Stimulated activated CD4-positive, alpha-beta T cell treated with anti-CD3 and anti-CD28 coated beads, Interleukin-4, amount 100 ng/mL, for 24 hours (primary cell): Measurements from ENCODE around the gene NOXO1.
"Not testable (repeated sequence)": the region's sequence is repeated elsewhere in the genome, so short reads cannot be mapped to it uniquely, and the experiment has no call there.

Experiments
- DNase-seq: peaks from one replicate; pipeline ENCODE4 v3.0.0-alpha.2; 2020

Gene NOXO1

GRCh38 chr16:1981398-1981836 is at the start of gene NOXO1:
NOXO1 (minus strand) TSS chr16:1981469; CDS start chr16:1981179, 290 bp downstream.
- DNase-seq: no peak

- DNase-seq: no peak
Observed at GRCh38 chr16:2030036-2030435, 48.8 kb upstream of the NOXO1 start.

- DNase-seq: no peak
Observed at GRCh38 chr16:2029350-2029749, 48.1 kb upstream of the NOXO1 start.

GRCh38 chr16:2028620-2029220 is 47.5 kb upstream of the NOXO1 start:
- no peak for DNase-seq

- no peak for DNase-seq
Observed at GRCh38 chr16:2028146-2028545, 46.9 kb upstream of the NOXO1 start.

GRCh38 chr16:2027024-2028010 is 46.0 kb upstream of the NOXO1 start:
- DNase-seq: no peak

- no peak for DNase-seq
Observed at GRCh38 chr16:2026461-2027023, 45.3 kb upstream of the NOXO1 start, which contains the start of gene NHERF2. NHERF2 (plus strand) TSS chr16:2026902; CDS start chr16:2027006, 104 bp downstream.

GRCh38 chr16:2025878-2026460 is 44.7 kb upstream of the NOXO1 start:
- DNase-seq: no peak

- DNase-seq: no peak
Observed at GRCh38 chr16:2025251-2025650, 44.0 kb upstream of the NOXO1 start.

GRCh38 chr16:2024032-2024420 is 42.8 kb upstream of the NOXO1 start:
- DNase-seq: no peak

GRCh38 chr16:2023092-2024031 is 42.1 kb upstream of the NOXO1 start:
- DNase-seq: peak; percentile 95

GRCh38 chr16:2022723-2023091 is 41.4 kb upstream of the NOXO1 start:
- peak; percentile 27 for DNase-seq

GRCh38 chr16:2019921-2020831 is 38.9 kb upstream of the NOXO1 start:
- DNase-seq: no peak

GRCh38 chr16:2019518-2019920 is 38.2 kb upstream of the NOXO1 start, which contains the start of gene NPW:
NPW (plus strand) TSS chr16:2019785.
- DNase-seq: peak; percentile 32

- DNase-seq: no peak
Observed at GRCh38 chr16:2016407-2016922, 35.2 kb upstream of the NOXO1 start.

GRCh38 chr16:2015947-2016208 is 34.6 kb upstream of the NOXO1 start:
- DNase-seq: no peak

- no peak for DNase-seq
Observed at GRCh38 chr16:2015117-2015946, 34.1 kb upstream of the NOXO1 start.

- no peak for DNase-seq
Observed at GRCh38 chr16:2013527-2013926, 32.3 kb upstream of the NOXO1 start.

GRCh38 chr16:2011726-2012125 is 30.5 kb upstream of the NOXO1 start:
- DNase-seq: not testable (repeated sequence)
